Karpas-422 (cell line): ENCODE results near the gene ATRNL1. TPM values are rescaled to one million over a fixed set of nuclear protein-coding genes. Genes with fewer than 3 reads are reported as not detected.
"Not testable (repeated sequence)": the region's sequence is repeated elsewhere in the genome, so short reads cannot be mapped to it uniquely, and the experiment has no call there.

ENCODE experiments used
- DNase-seq: peaks from one replicate; pipeline ENCODE4 v3.0.0-alpha.2; 2015
- H2AFZ ChIP-seq: fragments of 200-600 bp; sonication (generic); 2 replicates; pipeline ENCODE4 v1.6.1; 2014; ENCODE audit warnings: antibody characterized with exemption, low read length, mixed read lengths
- H3K27ac ChIP-seq: fragments of 200-600 bp; sonication (generic); 2 replicates; pipeline ENCODE4 v1.5.1; 2014; ENCODE audit warnings: mild to moderate bottlenecking, low read length, moderate library complexity
- H3K27me3 ChIP-seq: fragments of 200-600 bp; sonication (generic); 2 replicates; pipeline ENCODE4 v1.6.1; 2014; ENCODE audit warnings: low read length, mixed read lengths
- H3K36me3 ChIP-seq: fragments of 200-600 bp; sonication (generic); 2 replicates; pipeline ENCODE4 v1.6.1; 2014; ENCODE audit warnings: low read length, mixed read lengths; ENCODE audit not compliant: insufficient read depth
- H3K4me1 ChIP-seq: fragments of 200-600 bp; sonication (generic); 2 replicates; pipeline ENCODE4 v1.6.1; 2014; ENCODE audit warnings: mild to moderate bottlenecking, low read length, mixed read lengths
- H3K4me2 ChIP-seq: fragments of 200-600 bp; sonication (generic); 2 replicates; pipeline ENCODE4 v1.6.1; 2014; ENCODE audit warnings: low read length, low read depth, mild to moderate bottlenecking; ENCODE audit not compliant: poor library complexity, severe bottlenecking
- H3K4me3 ChIP-seq: fragments of 200-600 bp; sonication (generic); 2 replicates; pipeline ENCODE4 v1.5.1; 2014; ENCODE audit warnings: mild to moderate bottlenecking, antibody characterized with exemption, low read length, mixed read lengths
- H3K79me2 ChIP-seq: fragments of 200-600 bp; sonication (generic); 2 replicates; pipeline ENCODE4 v1.6.1; 2014; ENCODE audit warnings: mild to moderate bottlenecking, low read length, mixed read lengths
- H3K9ac ChIP-seq: fragments of 200-600 bp; sonication (generic); 2 replicates; pipeline ENCODE4 v1.6.0; 2014; ENCODE audit warnings: low read length
- H3K9me2 ChIP-seq: fragments of 200-600 bp; sonication (generic), shearing (Covaris generic); replicated peaks from 2 replicates; pipeline ENCODE4 v1.6.0; 2014; ENCODE audit warnings: mild to moderate bottlenecking, low read length, moderate library complexity; ENCODE audit not compliant: insufficient read depth
- H3K9me3 ChIP-seq: fragments of 300-700, 200-600 bp; sonication (generic); 2 replicates; pipeline ENCODE4 v1.6.1; 2014; ENCODE audit warnings: low read length, mixed read lengths
- H4K20me1 ChIP-seq: fragments of 200-600 bp; sonication (generic); 2 replicates; pipeline ENCODE4 v1.6.1; 2014; ENCODE audit warnings: mild to moderate bottlenecking, antibody characterized with exemption, low read length, low read depth; ENCODE audit not compliant: insufficient read depth
- total RNA-seq: library from RNA; depleted of rRNA; stranded (reverse); fragments of >200 nt; shearing (Covaris generic); gene quantifications from 2 replicates; pipeline ENCODE4 v1.2.3, GENCODE V29; 2014; ENCODE audit warnings: low replicate concordance

Gene ATRNL1
- total RNA-seq, 1 experiment from 2014 or later, result not detected

DNA sequence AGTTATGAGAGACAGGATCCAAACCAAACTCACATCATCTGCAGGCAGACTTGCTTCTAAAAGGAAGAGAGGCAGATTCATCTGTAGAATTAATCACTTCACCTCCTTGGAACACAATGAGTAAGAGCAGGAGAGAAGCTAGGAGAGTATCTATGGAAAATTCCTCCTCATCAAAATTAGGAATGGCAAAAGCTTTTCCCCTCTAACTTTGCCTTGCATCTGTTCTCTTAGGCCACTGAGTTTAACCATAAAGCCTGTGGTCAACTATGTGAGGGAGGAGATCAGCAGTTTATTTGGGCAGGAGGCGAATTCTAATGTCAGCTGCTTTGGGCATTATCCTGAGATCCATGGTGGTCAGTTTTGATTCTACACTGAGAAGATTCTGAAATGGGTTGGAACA, 618.1 kb downstream of the ATRNL1 start:
- no peaks in the 10 kb centered on the region for H3K4me1 ChIP-seq
- H3K9me3 ChIP-seq, result no peaks in the 10 kb centered on the region
- H3K79me2 ChIP-seq, result no peaks in the 10 kb centered on the region
- H3K27me3 ChIP-seq, result no peaks in the 10 kb centered on the region
- no peak overlapping the region for H3K27ac ChIP-seq
- no peaks in the 10 kb centered on the region for H3K9me2 ChIP-seq
- H3K4me3 ChIP-seq, result no peak overlapping the region
- no peaks in the 10 kb centered on the region for H3K36me3 ChIP-seq
- no peaks in the 10 kb centered on the region for H4K20me1 ChIP-seq
- H2AFZ ChIP-seq, result no peak overlapping the region
- no peak for DNase-seq
- H3K9ac ChIP-seq, result no peak overlapping the region
- no peak overlapping the region for H3K4me2 ChIP-seq

- Histone ChIP-seq H3K9me2 (no peaks in the 10 kb centered on the region), H3K4me3 (no peak overlapping the region), H3K4me1 (no peaks in the 10 kb centered on the region), H3K36me3 (no peaks in the 10 kb centered on the region), H3K9me3 (no peaks in the 10 kb centered on the region), H3K4me2 (no peak overlapping the region), H3K79me2 (no peaks in the 10 kb centered on the region), H3K27me3 (no peaks in the 10 kb centered on the region), H4K20me1 (no peaks in the 10 kb centered on the region), H2AFZ (no peak overlapping the region), H3K9ac (no peak overlapping the region), H3K27ac (no peak overlapping the region)
- DNase-seq, result no peak
These were observed 627.0 kb downstream of the ATRNL1 start for GRCh38 chr10:115720121-115720520.

- Histone ChIP-seq H3K4me1 (no peaks in the 10 kb centered on the region), H3K9me3 (0 out of 2 replicates have a peak, but pooled peaks cover 2% of the 10 kb centered on the region), H3K79me2 (no peaks in the 10 kb centered on the region), H3K27ac (no peak overlapping the region), H3K9me2 (no peaks in the 10 kb centered on the region), H3K4me3 (no peak overlapping the region), H3K9ac (no peak overlapping the region), H2AFZ (no peak overlapping the region), H4K20me1 (no peaks in the 10 kb centered on the region), H3K27me3 (no peaks in the 10 kb centered on the region), H3K4me2 (no peak overlapping the region), H3K36me3 (no peaks in the 10 kb centered on the region)
- no peak for DNase-seq
These were observed 634.0 kb downstream of the ATRNL1 start for GRCh38 chr10:115727129-115727528.

GRCh38 chr10:115744089-115744488, 650.9 kb downstream of the ATRNL1 start:
- Histone ChIP-seq H3K27ac (no peak overlapping the region), H3K4me3 (no peak overlapping the region), H3K4me1 (no peaks in the 10 kb centered on the region), H3K9me3 (no peaks in the 10 kb centered on the region; the same call in 1 of the 2 replicates), H3K27me3 (no peaks in the 10 kb centered on the region), H3K9me2 (no peaks in the 10 kb centered on the region), H4K20me1 (no peaks in the 10 kb centered on the region), H3K36me3 (no peaks in the 10 kb centered on the region), H3K4me2 (no peak overlapping the region), H3K79me2 (no peaks in the 10 kb centered on the region), H2AFZ (no peak overlapping the region), H3K9ac (no peak overlapping the region)
- DNase-seq, result no peak

DNA sequence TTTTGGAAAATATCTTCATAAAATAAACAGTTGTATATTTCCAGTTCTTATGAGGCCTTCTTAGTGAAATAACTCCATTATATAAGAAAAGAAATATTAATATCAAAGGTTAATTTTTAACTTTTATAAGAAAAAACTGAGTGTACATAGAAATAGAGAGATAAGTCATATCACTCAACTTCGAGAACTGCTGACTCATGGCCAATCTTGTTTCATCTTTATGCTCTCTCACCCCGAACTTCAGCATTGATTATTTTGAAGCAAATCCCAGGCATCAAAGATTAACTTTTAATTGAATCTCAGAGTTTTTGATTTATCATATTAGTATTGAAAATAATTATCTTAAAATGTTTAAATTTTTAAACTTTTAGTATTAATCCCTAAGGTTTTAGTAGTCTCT, 652.8 kb downstream of the ATRNL1 start:
- H3K4me2 ChIP-seq, result no peak overlapping the region
- H3K4me3 ChIP-seq, result no peak overlapping the region
- H4K20me1 ChIP-seq, result no peaks in the 10 kb centered on the region
- H3K27me3 ChIP-seq, result no peaks in the 10 kb centered on the region
- H3K79me2 ChIP-seq, result no peaks in the 10 kb centered on the region
- no peaks in the 10 kb centered on the region for H3K9me2 ChIP-seq
- H2AFZ ChIP-seq, result no peak overlapping the region
- no peaks in the 10 kb centered on the region for H3K36me3 ChIP-seq
- no peaks in the 10 kb centered on the region for H3K4me1 ChIP-seq
- no peak for DNase-seq
- no peaks in the 10 kb centered on the region; the same call in 1 of the 2 replicates for H3K9me3 ChIP-seq
- H3K27ac ChIP-seq, result no peak overlapping the region
- H3K9ac ChIP-seq, result no peak overlapping the region

GRCh38 chr10:115747811-115748210, 654.6 kb downstream of the ATRNL1 start:
- no peaks in the 10 kb centered on the region; the same call in 1 of the 2 replicates for H3K9me3 ChIP-seq
- no peak overlapping the region for H2AFZ ChIP-seq

DNA sequence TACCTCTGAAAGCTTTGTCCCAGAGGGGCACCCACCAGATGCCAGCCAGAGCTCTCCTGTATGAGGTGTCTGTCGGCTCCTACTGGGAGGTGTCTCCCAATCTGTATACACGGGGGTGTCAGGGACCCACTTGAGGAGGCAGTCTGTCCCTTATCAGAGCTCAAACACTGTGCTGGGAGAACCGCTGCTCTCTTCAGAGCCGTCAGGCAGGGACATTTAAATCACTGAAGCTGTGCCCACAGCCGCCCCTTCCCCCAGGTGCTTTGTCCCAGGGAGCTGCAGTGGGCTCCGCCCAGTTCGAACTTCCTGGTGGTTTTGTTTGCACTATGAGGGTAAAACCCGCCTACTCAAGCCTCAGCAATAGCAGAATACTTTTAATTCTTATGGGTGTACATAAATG, 665.3 kb downstream of the ATRNL1 start:
- not testable (repeated sequence) for H2AFZ ChIP-seq, H3K4me1 ChIP-seq, H3K27me3 ChIP-seq, H3K79me2 ChIP-seq, H3K4me3 ChIP-seq, H3K9ac ChIP-seq, H3K4me2 ChIP-seq, H4K20me1 ChIP-seq, H3K36me3 ChIP-seq, H3K27ac ChIP-seq, H3K9me3 ChIP-seq, DNase-seq, H3K9me2 ChIP-seq

More at GRCh38 chr10:115747811-115748210, 654.6 kb downstream of the ATRNL1 start:
- H3K27ac ChIP-seq, result no peak overlapping the region
- no peaks in the 10 kb centered on the region for H3K4me1 ChIP-seq
- no peak overlapping the region for H3K4me3 ChIP-seq
- no peaks in the 10 kb centered on the region for H3K79me2 ChIP-seq
- no peaks in the 10 kb centered on the region for H3K27me3 ChIP-seq
- no peaks in the 10 kb centered on the region for H4K20me1 ChIP-seq
- DNase-seq, result no peak
- H3K4me2 ChIP-seq, result no peak overlapping the region
- no peak overlapping the region for H3K9ac ChIP-seq
- no peaks in the 10 kb centered on the region for H3K9me2 ChIP-seq
- H3K36me3 ChIP-seq, result no peaks in the 10 kb centered on the region

- no peak overlapping the region for H3K27ac ChIP-seq
- no peaks in the 10 kb centered on the region for H3K9me2 ChIP-seq
- no peak overlapping the region for H3K9ac ChIP-seq
- H3K36me3 ChIP-seq, result no peaks in the 10 kb centered on the region
- DNase-seq, result no peak
- H3K4me1 ChIP-seq, result no peaks in the 10 kb centered on the region
- no peaks in the 10 kb centered on the region for H3K79me2 ChIP-seq
- H3K4me2 ChIP-seq, result no peak overlapping the region
- H3K27me3 ChIP-seq, result no peaks in the 10 kb centered on the region
- no peak overlapping the region for H3K4me3 ChIP-seq
- H2AFZ ChIP-seq, result no peak overlapping the region
- no peaks in the 10 kb centered on the region for H3K9me3 ChIP-seq
- no peaks in the 10 kb centered on the region for H4K20me1 ChIP-seq
These were observed 667.0 kb downstream of the ATRNL1 start for GRCh38 chr10:115760131-115760530.

GRCh38 chr10:115761166-115761565, 668.0 kb downstream of the ATRNL1 start:
- Histone ChIP-seq H3K4me2 (no peak overlapping the region), H3K79me2 (no peaks in the 10 kb centered on the region), H3K9ac (no peak overlapping the region), H3K27me3 (no peaks in the 10 kb centered on the region), H2AFZ (no peak overlapping the region), H3K9me2 (no peaks in the 10 kb centered on the region), H3K4me1 (no peaks in the 10 kb centered on the region), H3K27ac (no peak overlapping the region), H4K20me1 (no peaks in the 10 kb centered on the region), H3K4me3 (no peak overlapping the region), H3K36me3 (no peaks in the 10 kb centered on the region), H3K9me3 (no peaks in the 10 kb centered on the region)
- no peak for DNase-seq
